RWPE2 (cell line): ENCODE results near the gene TOR2A.

Source experiments
- ATAC-seq: fragments of 200-7000 bp; cut with Tn5 transposase; 3 replicates; pipeline ENCODE4 v1.9.1; 2021; ENCODE audit warnings: low read depth
- DNase-seq: peaks from one replicate; pipeline ENCODE4 v3.0.0-alpha.2; 2020; ENCODE audit warnings: low spot score
- H3K27ac ChIP-seq: fragments of 450-650 bp; 2 replicates; pipeline ENCODE4 v1.5.1; 2017; ENCODE audit warnings: mild to moderate bottlenecking; ENCODE audit not compliant: poor library complexity, severe bottlenecking
- H3K27me3 ChIP-seq: fragments of 250-450 bp; sonication (Bioruptor Pico); 2 replicates; pipeline ENCODE4 v1.5.1; 2021; ENCODE audit warnings: mild to moderate bottlenecking, moderate library complexity; ENCODE audit not compliant: insufficient read depth, poor library complexity, severe bottlenecking
- H3K36me3 ChIP-seq: fragments of 250-450 bp; sonication (Bioruptor Pico); 2 replicates; pipeline ENCODE4 v1.5.1; 2020; ENCODE audit warnings: low read depth, mild to moderate bottlenecking, moderate library complexity
- H3K4me1 ChIP-seq: fragments of 250-450 bp; sonication (Bioruptor Pico); 2 replicates; pipeline ENCODE4 v1.5.1; 2021; ENCODE audit warnings: mild to moderate bottlenecking, moderate library complexity; ENCODE audit not compliant: insufficient read depth, poor library complexity, severe bottlenecking
- H3K4me3 ChIP-seq: fragments of 250-450 bp; sonication (Bioruptor Pico); 2 replicates; pipeline ENCODE4 v1.5.1; 2021; ENCODE audit warnings: mild to moderate bottlenecking, moderate library complexity; ENCODE audit not compliant: severe bottlenecking
- H3K9me3 ChIP-seq: fragments of 250-450 bp; sonication (Bioruptor Pico); 2 replicates; pipeline ENCODE4 v1.5.1; 2021; ENCODE audit warnings: mild to moderate bottlenecking, moderate library complexity; ENCODE audit not compliant: severe bottlenecking
- TF ChIP-seq, protein P1 (sequence below): fragments of 450-650 bp; IDR thresholded peaks from one replicate; pipeline ENCODE4 v1.5.1; 2017; ENCODE audit warnings: mild to moderate bottlenecking, moderate library complexity; ENCODE audit not compliant: poor library complexity, severe bottlenecking

TOR2A gene

DNA sequence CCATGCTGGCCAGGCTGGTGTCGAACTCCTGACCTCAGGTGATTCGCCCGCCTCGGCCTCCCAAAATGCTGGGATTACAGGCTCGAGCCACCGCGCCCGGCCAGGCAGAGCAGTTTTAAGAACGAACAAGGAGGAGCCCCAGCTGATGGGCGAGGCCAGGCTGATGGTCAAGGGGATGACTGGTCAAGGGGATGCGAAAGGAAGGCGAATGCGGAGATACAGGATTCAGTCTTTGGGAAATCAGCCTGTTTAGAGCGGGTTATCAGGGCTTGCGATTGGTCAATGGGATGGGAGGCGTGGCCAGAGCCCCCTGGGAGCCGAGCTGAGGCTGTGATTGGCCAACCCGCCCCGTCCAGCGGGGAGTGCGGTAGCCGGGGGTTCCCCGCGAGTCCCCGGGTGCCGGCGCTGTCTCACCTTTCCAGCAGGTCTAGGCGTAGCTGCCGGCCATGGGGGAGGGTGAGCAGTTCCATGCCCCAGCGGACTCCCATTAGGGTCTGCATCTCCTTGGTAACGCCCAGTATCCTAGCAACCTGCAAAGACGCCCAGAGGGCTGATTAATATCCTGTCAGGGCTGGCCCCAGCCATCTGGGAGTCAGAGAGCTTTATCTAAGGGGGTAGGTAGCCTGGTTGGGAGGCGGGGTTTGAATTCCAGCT is 7.5 kb upstream of the TOR2A start:
- Histone ChIP-seq H3K4me3 (no peak overlapping the region), H3K27ac (no peak overlapping the region), H3K4me1 (peaks cover 13% of the 10 kb centered on the region), H3K9me3 (no peaks in the 10 kb centered on the region), H3K36me3 (no peaks in the 10 kb centered on the region), H3K27me3 (no peaks in the 10 kb centered on the region)
- ATAC-seq (peak; percentile 35), DNase-seq (no peak)
- TF ChIP-seq, protein P1, sequence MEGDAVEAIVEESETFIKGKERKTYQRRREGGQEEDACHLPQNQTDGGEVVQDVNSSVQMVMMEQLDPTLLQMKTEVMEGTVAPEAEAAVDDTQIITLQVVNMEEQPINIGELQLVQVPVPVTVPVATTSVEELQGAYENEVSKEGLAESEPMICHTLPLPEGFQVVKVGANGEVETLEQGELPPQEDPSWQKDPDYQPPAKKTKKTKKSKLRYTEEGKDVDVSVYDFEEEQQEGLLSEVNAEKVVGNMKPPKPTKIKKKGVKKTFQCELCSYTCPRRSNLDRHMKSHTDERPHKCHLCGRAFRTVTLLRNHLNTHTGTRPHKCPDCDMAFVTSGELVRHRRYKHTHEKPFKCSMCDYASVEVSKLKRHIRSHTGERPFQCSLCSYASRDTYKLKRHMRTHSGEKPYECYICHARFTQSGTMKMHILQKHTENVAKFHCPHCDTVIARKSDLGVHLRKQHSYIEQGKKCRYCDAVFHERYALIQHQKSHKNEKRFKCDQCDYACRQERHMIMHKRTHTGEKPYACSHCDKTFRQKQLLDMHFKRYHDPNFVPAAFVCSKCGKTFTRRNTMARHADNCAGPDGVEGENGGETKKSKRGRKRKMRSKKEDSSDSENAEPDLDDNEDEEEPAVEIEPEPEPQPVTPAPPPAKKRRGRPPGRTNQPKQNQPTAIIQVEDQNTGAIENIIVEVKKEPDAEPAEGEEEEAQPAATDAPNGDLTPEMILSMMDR, result no peak

DNA sequence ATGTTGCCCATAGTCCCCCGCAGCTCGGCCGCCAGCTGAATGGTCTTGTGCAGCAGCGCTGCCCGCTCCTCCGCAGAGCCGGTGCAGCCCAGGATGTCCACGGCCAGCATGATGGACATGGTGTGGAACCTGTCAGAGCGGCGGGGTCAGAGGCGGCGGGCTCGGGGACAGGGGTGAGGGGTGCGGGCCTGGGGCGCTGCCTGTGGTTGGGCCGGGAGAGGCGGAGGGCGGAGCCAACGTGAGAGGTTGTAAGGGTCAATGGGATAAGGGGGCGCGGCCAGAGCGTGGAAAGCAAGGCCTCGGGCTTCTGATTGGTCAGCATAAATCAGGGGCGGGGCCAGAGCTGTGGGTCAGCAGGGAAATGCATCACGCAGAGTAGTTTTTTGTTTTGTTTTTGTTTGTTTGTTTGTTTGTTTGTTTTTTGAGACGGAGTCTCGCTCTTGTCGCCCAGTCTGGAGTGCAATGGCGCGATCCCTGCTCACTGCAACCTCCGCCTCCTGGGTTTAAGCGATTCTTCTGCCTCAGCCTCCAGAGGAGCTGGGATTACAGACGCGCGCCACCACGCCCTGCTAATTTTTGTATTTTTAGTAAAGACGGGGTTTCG is 6.8 kb upstream of the TOR2A start:
- H3K27ac ChIP-seq, result peak overlapping the region; percentile 38
- TF ChIP-seq, protein P1, result no peak
- H3K9me3 ChIP-seq, result no peaks in the 10 kb centered on the region
- no peak overlapping the region for H3K4me3 ChIP-seq
- DNase-seq (no peak), ATAC-seq (no peak)
- H3K27me3 ChIP-seq, result no peaks in the 10 kb centered on the region
- no peaks in the 10 kb centered on the region for H3K36me3 ChIP-seq
- H3K4me1 ChIP-seq, result peaks cover 13% of the 10 kb centered on the region

GRCh38 chr9:127739614-127740330 is 4.7 kb upstream of the TOR2A start:
- no peak for DNase-seq
- no peak for ATAC-seq
- H3K4me1 ChIP-seq, result peaks cover 13% of the 10 kb centered on the region
- H3K27ac ChIP-seq, result peak overlapping the region; percentile 38
- H3K4me3 ChIP-seq, result no peak overlapping the region
- H3K9me3 ChIP-seq, result no peaks in the 10 kb centered on the region
- no peaks in the 10 kb centered on the region for H3K27me3 ChIP-seq
- TF ChIP-seq, protein P1, result no peak
- H3K36me3 ChIP-seq, result no peaks in the 10 kb centered on the region

GRCh38 chr9:127738666-127739065 is 3.6 kb upstream of the TOR2A start:
- TF ChIP-seq, protein P1, result no peak
- H3K4me1 ChIP-seq, result peaks cover 13% of the 10 kb centered on the region
- DNase-seq, result no peak
- no peak overlapping the region for H3K4me3 ChIP-seq
- no peak overlapping the region for H3K27ac ChIP-seq
- H3K27me3 ChIP-seq, result no peaks in the 10 kb centered on the region
- ATAC-seq, result no peak
- H3K9me3 ChIP-seq, result no peaks in the 10 kb centered on the region
- H3K36me3 ChIP-seq, result no peaks in the 10 kb centered on the region
